ENCODE data around the gene ZFP1. TPM values are rescaled to one million over a fixed set of nuclear protein-coding genes. Genes with fewer than 3 reads are reported as not detected.

ZFP1 gene
- total and polyA plus RNA-seq, 2 of the 4 experiments (the other 2 are of a cell fraction), result 3.8 to 16.0 TPM

DNA sequence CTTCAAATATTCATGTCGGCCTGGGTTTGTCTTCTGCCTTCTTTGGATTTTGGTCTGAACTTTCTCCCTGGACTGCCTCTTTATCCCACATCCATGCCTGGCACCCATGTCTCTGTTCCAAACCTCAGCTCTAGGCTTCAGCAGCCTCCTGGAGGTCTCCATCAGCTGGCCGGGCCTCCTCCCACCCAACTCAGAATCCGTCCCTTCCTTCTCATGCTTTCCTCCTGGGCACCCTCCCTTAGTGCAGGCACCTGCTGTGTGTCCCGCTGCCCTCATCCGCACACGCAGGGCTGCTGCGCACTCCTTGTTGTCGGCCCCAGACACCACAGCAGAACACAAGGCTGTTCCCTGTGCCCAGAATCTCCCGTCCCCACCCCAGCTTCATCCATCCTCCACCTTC is 45.7 kb upstream of the ZFP1 start:
- Histone ChIP-seq H2AFZ (replicated peaks; ENCODE audit: low read length, poor library complexity) (no peak overlapping the region), H3K4me3 (ENCODE audit: insufficient read depth, low read depth, low read length) (no peak overlapping the region), H2BK5ac (ENCODE audit: low read depth, low read length, poor library complexity, severe bottlenecking) (no peak overlapping the region), H3K23ac (ENCODE audit: low read depth, low read length) (no peak overlapping the region), H4K8ac (ENCODE audit: low read depth in 2 of 2, low read length in 2 of 2) (no peak overlapping the region), H2AK9ac (replicated peaks; ENCODE audit: low read depth, low read length, poor library complexity) (no peak overlapping the region), H2BK120ac (ENCODE audit: low read depth, low read length) (no peak overlapping the region), H3K79me1 (ENCODE audit: low read depth in 1 of 2, low read length in 2 of 2) (peaks cover 16 to 62% of the 10 kb centered on the region in 2 experiments), H3K9ac (ENCODE audit: low read depth, low read length) (no peak overlapping the region), H3K9me1 (ENCODE audit: insufficient read depth, low read length) (peaks cover 31% of the 10 kb centered on the region), H3K36me3 (ENCODE audit: control insufficient read depth, insufficient read depth, low read length) (no peaks in the 10 kb centered on the region), H3K18ac (ENCODE audit: low read depth, low read length) (no peak overlapping the region), H3K4me1 (ENCODE audit: control insufficient read depth, insufficient read depth, low read length) (peaks cover 33% of the 10 kb centered on the region), H3K27ac (ENCODE audit: insufficient read depth, low read length) (no peak overlapping the region), H4K20me1 (ENCODE audit: insufficient read depth, low read length) (no peaks in the 10 kb centered on the region), H4K5ac (ENCODE audit: low read depth, low read length) (no peak overlapping the region), H4K91ac (ENCODE audit: insufficient read depth, low read depth, low read length) (no peak overlapping the region), H3K27me3 (ENCODE audit: control insufficient read depth, insufficient read depth, low read length) (no peaks in the 10 kb centered on the region), H3K9me3 (ENCODE audit: control insufficient read depth, insufficient read depth, low read length) (no peaks in the 10 kb centered on the region), H3K4me2 (ENCODE audit: low read depth, low read length) (no peak overlapping the region), H2BK15ac (ENCODE audit: low read depth, low read length) (no peak overlapping the region), H3K4ac (ENCODE audit: low read depth, low read length) (no peak overlapping the region), H2AK5ac (ENCODE audit: low read depth, low read length) (no peak overlapping the region), H2BK20ac (ENCODE audit: low read depth, low read length) (no peak overlapping the region), H3K56ac (ENCODE audit: extremely low read depth, insufficient read depth, low read length) (no peak overlapping the region), H3K14ac (replicated peaks; ENCODE audit: low read depth, low read length) (no peak overlapping the region)
- POLR2A ChIA-PET (ENCODE audit: unreplicated experiment), result no interaction called here
- no peak for ATAC-seq (ENCODE audit: low read depth)
- intact Hi-C loops (cut with micrococcal nuclease), result no loop called here
- no peak for TF ChIP-seq BHLHE40 (IDR thresholded peaks at IDR 0.05; ENCODE audit: low read depth, low read length)
- TF ChIP-seq ELK1 (IDR thresholded peaks at IDR 0.05; ENCODE audit: borderline replicate concordance, low read depth, low read length), result no peak
- no peak for TF ChIP-seq USF2 (IDR thresholded peaks at IDR 0.05; ENCODE audit: low read depth, low read length)
- TF ChIP-seq MXI1 (IDR thresholded peaks at IDR 0.05; ENCODE audit: borderline replicate concordance, low read depth, low read length), result no peak
- no peak for TF ChIP-seq MAFK (IDR thresholded peaks at IDR 0.05; ENCODE audit: low read depth, low read length)
- no peak for TF ChIP-seq POLR2A (IDR thresholded peaks at IDR 0.05; ENCODE audit: low read depth, low read length)
- no peak for TF ChIP-seq CHD1 (IDR thresholded peaks at IDR 0.05; ENCODE audit: low read depth, low read length)
- TF ChIP-seq CEBPB (IDR thresholded peaks at IDR 0.05; ENCODE audit: low read depth, low read length), result no peak
- TF ChIP-seq NFE2L2 (IDR thresholded peaks at IDR 0.05; ENCODE audit: low read depth, low read length), result no peak
- no peak for TF ChIP-seq RAD21 (IDR thresholded peaks at IDR 0.05; ENCODE audit: low read length)
- no peak for TF ChIP-seq SMC3 (IDR thresholded peaks at IDR 0.05; ENCODE audit: low read depth, low read length)
- TF ChIP-seq RCOR1 (IDR thresholded peaks at IDR 0.05; ENCODE audit: insufficient replicate concordance, low read length), result no peak
- TF ChIP-seq RFX5 (IDR thresholded peaks at IDR 0.05; ENCODE audit: low read depth, low read length), result no peak
- no peak for TF ChIP-seq FOS (IDR thresholded peaks at IDR 0.05; ENCODE audit: low read depth, low read length)
- TF ChIP-seq CTCF (conservative IDR thresholded peaks at IDR 0.05; ENCODE audit: low read depth, low read length), result no peak
- TF ChIP-seq MAZ (IDR thresholded peaks at IDR 0.05; ENCODE audit: borderline replicate concordance, low read depth, low read length), result no peak
- in situ Hi-C loops (cut with MboI; ENCODE audit: low sequenced_read_pairs), result no loop called here
- dilution Hi-C loops (cut with HindIII; ENCODE audit: low sequenced_read_pairs, unreplicated experiment), result no loop called here
- 98% methylated on average over 7 of the region's 9 CpGs; no CpG with 5 or more reads in 1 of the 2 experiments for WGBS, 2 experiments (ENCODE audit: extremely low coverage in 2 of 2, insufficient read length in 1 of 2)
- BruUV-seq (replicated peaks), result no TSS peak
- DNase-seq, result no peak
- CTCF ChIA-PET, result no interaction called here

Data from IMR-90 (cell line).